CMK (cell line): Measurements from ENCODE around the gene KIAA0040.

ENCODE experiments used
- DNase-seq: peaks from one replicate; pipeline ENCODE4 v3.0.0-alpha.2; 2010; ENCODE audit warnings: low read depth

Gene KIAA0040

GRCh38 chr1:175171036-175171913 is 21.3 kb downstream of the KIAA0040 start:
- no peak for DNase-seq

- no peak for DNase-seq
These were observed 23.1 kb downstream of the KIAA0040 start for GRCh38 chr1:175169286-175170018.

GRCh38 chr1:175168782-175169181 is 23.8 kb downstream of the KIAA0040 start:
- no peak for DNase-seq

- DNase-seq, result no peak
These were observed 24.7 kb downstream of the KIAA0040 start for GRCh38 chr1:175167861-175168260.

- no peak for DNase-seq
These were observed 25.8 kb downstream of the KIAA0040 start for GRCh38 chr1:175166746-175167145.

GRCh38 chr1:175164751-175165150 is 27.8 kb downstream of the KIAA0040 start:
- DNase-seq, result no peak

GRCh38 chr1:175163702-175164101 is 28.9 kb downstream of the KIAA0040 start:
- no peak for DNase-seq

- no peak for DNase-seq
These were observed 29.6 kb downstream of the KIAA0040 start for GRCh38 chr1:175162955-175163354.

- DNase-seq, result no peak
These were observed 34.4 kb downstream of the KIAA0040 start for GRCh38 chr1:175158170-175158591.

GRCh38 chr1:175157200-175157599 is 35.4 kb downstream of the KIAA0040 start:
- DNase-seq, result no peak

- DNase-seq, result no peak
These were observed 36.6 kb downstream of the KIAA0040 start for GRCh38 chr1:175155936-175156335.

GRCh38 chr1:175155473-175155856 is 37.1 kb downstream of the KIAA0040 start:
- no peak for DNase-seq

- peak; percentile 46 for DNase-seq
These were observed 37.7 kb downstream of the KIAA0040 start for GRCh38 chr1:175154629-175155472.

- peak; percentile 46 for DNase-seq
These were observed 40.4 kb downstream of the KIAA0040 start for GRCh38 chr1:175152006-175152652.

- DNase-seq, result no peak
These were observed 41.8 kb downstream of the KIAA0040 start for GRCh38 chr1:175150596-175151319.

GRCh38 chr1:175148068-175148467 is 44.5 kb downstream of the KIAA0040 start:
- DNase-seq, result no peak

GRCh38 chr1:175147569-175147968 is 45.0 kb downstream of the KIAA0040 start:
- DNase-seq, result no peak

- DNase-seq, result peak; percentile 41
These were observed 45.9 kb downstream of the KIAA0040 start for GRCh38 chr1:175146529-175147213.

- no peak for DNase-seq
These were observed 46.6 kb downstream of the KIAA0040 start for GRCh38 chr1:175145899-175146528.

GRCh38 chr1:175138579-175138978 is 54.0 kb downstream of the KIAA0040 start:
- no peak for DNase-seq
